HepG2 (cell line): ENCODE measurements around the gene MS4A13. TPM values are rescaled to one million over a fixed set of nuclear protein-coding genes. Genes with fewer than 3 reads are reported as not detected.

Experiments
- ATAC-seq: fragments of 200-7000 bp; cut with Tn5 transposase; 3 replicates; pipeline ENCODE4 v1.9.1; 2020; ENCODE audit warnings: mild to moderate bottlenecking, moderate library complexity
- BruUV-seq: library from RNA; stranded (reverse); fragments of 400-500 nt; replicated peaks from 2 replicates; lab custom pipeline; 2021; lab: Mats Ljungman, UMichigan
- CTCF ChIA-PET: fragments of 300-600 bp; formaldehyde crosslinking; extraction: SDS; loops from one replicate; lab custom pipeline; 2021; ENCODE audit warnings: low total read pairs, inconsistent platforms, low intra/inter-chr PET ratio; lab: Yijun Ruan, JAX
- POLR2A ChIA-PET: fragments of 350-600 bp; sonication (Branson Sonifier 250); formaldehyde crosslinking; loops from one replicate; lab custom pipeline; 2020; ENCODE audit warnings: antibody characterized with exemption, inconsistent platforms; lab: Yijun Ruan, JAX
- DNase-seq: peaks from one replicate; pipeline ENCODE4 v3.0.0-alpha.2; 2015; ENCODE audit warnings: low spot score
- FAIRE-seq: peaks from 3 replicates; lab custom pipeline; 2011; peaks lifted over from hg19 to GRCh38; lab: Jason Lieb, UNC
- H2AFZ ChIP-seq: one replicate; pipeline ENCODE4 v1.6.1; 2011; ENCODE audit warnings: low read length, inconsistent platforms
- H3K27ac ChIP-seq: fragments of 300-600 bp; 3 replicates; pipeline ENCODE4 v1.8.0; 2011; ENCODE audit warnings: mixed run types, mild to moderate bottlenecking, mixed read lengths, low read length, inconsistent platforms; ENCODE audit not compliant: insufficient read depth; ENCODE audit errors: extremely low read length
- H3K27me3 ChIP-seq, 2 experiments: fragments of 200-600 bp in 1 of 2; 2 replicates in 1 of 2; 3 replicates in 1 of 2; pipeline versions ENCODE4 v1.6.0 to v1.8.0; 2011; ENCODE audit warnings: low read length in 2 of 2, mild to moderate bottlenecking in 2 of 2, moderate library complexity in 2 of 2, inconsistent platforms in 1 of 2; ENCODE audit not compliant: insufficient read depth in 2 of 2, control insufficient read depth in 1 of 2
- H3K36me3 ChIP-seq, 2 experiments: fragments of 200-600 bp in 1 of 2; replicated peaks in 1 of 2; 2 replicates in 1 of 2; 3 replicates in 1 of 2; pipeline versions ENCODE4 v1.5.1 to v1.8.0; 2011; ENCODE audit warnings: low read length in 2 of 2, inconsistent platforms in 1 of 2; ENCODE audit not compliant: insufficient read depth in 2 of 2, control insufficient read depth in 1 of 2
- H3K4me1 ChIP-seq: 2 replicates; pipeline ENCODE4 v1.5.1; 2012; ENCODE audit warnings: low read length, inconsistent platforms; ENCODE audit not compliant: insufficient read depth
- H3K4me2 ChIP-seq: 2 replicates; pipeline ENCODE4 v1.6.0; 2011; ENCODE audit warnings: low read depth, low read length, inconsistent platforms
- H3K4me3 ChIP-seq, 3 experiments: fragments of 200-600 bp in 1 of 3; sonication (generic), shearing (Covaris generic) in 1 of 3; replicated peaks in 1 of 3; 2 replicates each; pipeline ENCODE4 v1.5.1; 2011 to 2016; ENCODE audit warnings: low read length in 3 of 3, inconsistent platforms in 2 of 3, low read depth in 2 of 3, mild to moderate bottlenecking in 2 of 3, control low read depth in 1 of 3, mixed read lengths in 1 of 3; ENCODE audit not compliant: insufficient read depth in 1 of 3
- H3K79me2 ChIP-seq: one replicate; pipeline ENCODE4 v1.6.1; 2011; ENCODE audit warnings: low read length, inconsistent platforms; ENCODE audit not compliant: insufficient read depth
- H3K9ac ChIP-seq: 2 replicates; pipeline ENCODE4 v1.6.0; 2011; ENCODE audit warnings: mild to moderate bottlenecking, low read depth, low read length, inconsistent platforms; ENCODE audit not compliant: insufficient read depth
- H3K9me3 ChIP-seq: 2 replicates; pipeline ENCODE4 v1.5.1; 2012; ENCODE audit warnings: mild to moderate bottlenecking, low read length
- H4K20me1 ChIP-seq: 2 replicates; pipeline ENCODE4 v1.6.0; 2011; ENCODE audit warnings: inconsistent platforms, mild to moderate bottlenecking, low read length, moderate library complexity; ENCODE audit not compliant: insufficient read depth
- ATF2 ChIP-seq: sonication (generic); formaldehyde crosslinking; IDR thresholded peaks from 2 replicates; pipeline ENCODE4 v1.4.0; 2020; ENCODE audit warnings: missing genetic modification reagents
- TP53 ChIP-seq: sonication (generic); formaldehyde crosslinking; conservative IDR thresholded peaks from 2 replicates; pipeline ENCODE4 v1.4.0; 2020; ENCODE audit warnings: missing genetic modification reagents
- ZBTB38 ChIP-seq: sonication (generic); formaldehyde crosslinking; IDR thresholded peaks from 2 replicates; pipeline ENCODE4 v1.5.1; 2020; ENCODE audit warnings: mild to moderate bottlenecking, missing genetic modification reagents
- WGBS: methylation state at CpG from one replicate; pipeline ENCODE4 v1.1.6; 2017; ENCODE audit warnings: low lambda C conversion rate; 5-methylcytosine and 5-hydroxymethylcytosine counted together
- in situ Hi-C: cut with HindIII; loops from 2 replicates; pipeline ENCODE4 v1.10.0; 2017; ENCODE audit warnings: low pct_unique_long_range_greater_than_20kb; ENCODE audit not compliant: extremely low pct_ligation_motif_present
- intact Hi-C: fragments of 100-400 bp; cut with micrococcal nuclease; formaldehyde crosslinking; loops from one replicate; pipeline ENCODE4 v1.10.0; 2022; ENCODE audit not compliant: unreplicated experiment
- polyA plus RNA-seq, 8 experiments: library from polyadenylated mRNA; depleted of rRNA in 3 of 8; stranded (reverse) in 7 of 8; unstranded in 1 of 8; fragments of >200 nt; fragmentation: Illumina TruSeq in 4 of 8; extraction: Trizol in 4 of 8; gene quantifications; 2 replicates each; pipeline versions ENCODE4 v1.2.1 to v1.2.3, GENCODE V29; 2011 to 2016; ENCODE audit warnings: low read depth in 4 of 8, missing spikeins in 1 of 8, mixed read lengths in 1 of 8; ENCODE audit not compliant: insufficient read depth in 1 of 8
- total RNA-seq, 5 experiments: library from RNA; depleted of rRNA; stranded (reverse); fragments of >200 nt; fragmentation: Illumina TruSeq; extraction: Trizol; gene quantifications; 2 replicates each; pipeline ENCODE4 v1.2.3, GENCODE V29; 2016; ENCODE audit warnings: low read depth in 1 of 5

MS4A13 gene
- total and polyA plus RNA-seq, 2 of the 13 experiments (the other 11 are each of a cell fraction or from before 2014, with no cell fraction given) = not detected

DNA sequence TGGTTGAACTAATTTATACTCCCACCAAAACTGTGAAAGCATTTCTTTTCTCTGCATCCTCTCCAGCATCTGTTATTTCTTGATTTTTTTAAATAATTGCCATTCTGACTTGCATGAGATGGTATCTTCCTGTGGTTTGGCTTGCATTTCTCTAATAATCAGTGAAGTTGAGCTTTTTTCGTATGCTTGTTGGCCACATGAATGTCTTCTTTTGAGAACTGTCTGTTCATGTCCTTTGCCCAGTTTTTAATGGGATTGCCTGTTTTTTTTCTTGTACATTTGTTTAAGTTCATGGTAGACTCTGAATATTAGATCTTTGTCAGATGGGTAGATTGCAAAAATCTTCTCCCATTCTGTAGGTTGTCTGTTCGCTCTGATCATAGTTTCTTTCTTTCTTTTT lies 46.1 kb downstream of the MS4A13 start:
- BruUV-seq = no TSS peak

DNA sequence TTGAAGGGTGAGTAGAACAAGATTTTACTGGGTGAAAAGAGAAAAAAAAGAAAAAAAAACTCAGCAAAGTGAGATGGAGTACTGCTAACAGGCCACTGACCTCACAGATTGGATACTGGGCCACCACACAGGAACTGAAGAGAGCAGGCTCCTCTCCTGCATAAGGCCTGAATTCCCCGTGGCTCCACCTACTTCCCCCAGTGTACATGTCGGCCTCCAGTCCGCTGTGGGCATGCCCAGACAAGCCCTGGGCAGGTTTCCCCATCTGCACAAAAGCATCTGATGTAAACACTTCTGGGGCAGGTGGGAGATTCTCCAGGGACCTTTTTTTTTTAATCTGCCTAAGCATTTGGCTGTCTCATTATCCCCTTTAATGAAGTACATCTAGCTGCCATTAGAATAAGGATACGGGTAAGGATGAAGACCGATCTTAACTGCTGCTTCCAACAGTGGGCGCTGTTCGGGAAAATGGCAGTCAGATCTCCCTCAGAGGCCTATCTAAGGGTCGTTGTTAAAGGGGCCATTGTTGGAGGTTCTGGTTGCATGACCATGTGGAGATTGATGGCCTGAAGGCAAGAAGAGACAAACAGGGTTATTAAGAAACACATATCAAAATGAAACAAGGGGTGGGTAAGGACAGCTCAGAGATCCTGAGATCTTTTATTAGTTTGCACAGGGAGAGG lies 48.5 kb downstream of the MS4A13 start:
- no peak overlapping the region for H3K4me3 ChIP-seq
- ChIA-PET CTCF (no interaction called here), POLR2A (no interaction called here)
- peak; percentile 88 for TF ChIP-seq TP53 (CRISPR knock-in tag)
- no peak for TF ChIP-seq ZBTB38 (CRISPR knock-in tag)
- in situ Hi-C loops (no loop called here), intact Hi-C loops (no loop called here)
- H3K9ac ChIP-seq = no peak overlapping the region
- H2AFZ ChIP-seq = no peak overlapping the region
- no TSS peak for BruUV-seq
- no peaks in the 10 kb centered on the region for H3K36me3 ChIP-seq
- no peaks in the 10 kb centered on the region for H4K20me1 ChIP-seq
- no peak overlapping the region for H3K27ac ChIP-seq
- no peak for ATAC-seq
- H3K9me3 ChIP-seq = peaks cover 28% of the 10 kb centered on the region
- H3K79me2 ChIP-seq = no peaks in the 10 kb centered on the region
- FAIRE-seq = no peak
- no peak for DNase-seq
- H3K27me3 ChIP-seq = no peaks in the 10 kb centered on the region
- no peaks in the 10 kb centered on the region for H3K4me1 ChIP-seq
- H3K4me2 ChIP-seq = no peak overlapping the region
- 38% methylated on average over 6 of the region's 8 CpGs for WGBS

More for the DNA sequence above, 46.1 kb downstream of the MS4A13 start:
- ChIA-PET POLR2A (no interaction called here), CTCF (no interaction called here)
- Histone ChIP-seq H3K4me2 (no peak overlapping the region), H3K9ac (no peak overlapping the region), H3K9me3 (peaks cover 28% of the 10 kb centered on the region), H3K4me1 (no peaks in the 10 kb centered on the region), H3K36me3 (no peaks in the 10 kb centered on the region)
- FAIRE-seq = no peak
- intact Hi-C loops = no loop called here
- in situ Hi-C loops = no loop called here
- DNase-seq = no peak
- no peak for TF ChIP-seq ATF2 (CRISPR knock-in tag)
- TF ChIP-seq, all 625 proteins: peak for 0
- Histone ChIP-seq H3K79me2 (no peaks in the 10 kb centered on the region), H4K20me1 (no peaks in the 10 kb centered on the region), H3K27me3 (no peaks in the 10 kb centered on the region), H3K4me3 (no peak overlapping the region), H2AFZ (no peak overlapping the region), H3K27ac (no peak overlapping the region)
- WGBS = 0% methylated on average over 2 of the region's 2 CpGs
- ATAC-seq = no peak
